ENCODE data around the gene FHOD1.

FHOD1 gene

DNA sequence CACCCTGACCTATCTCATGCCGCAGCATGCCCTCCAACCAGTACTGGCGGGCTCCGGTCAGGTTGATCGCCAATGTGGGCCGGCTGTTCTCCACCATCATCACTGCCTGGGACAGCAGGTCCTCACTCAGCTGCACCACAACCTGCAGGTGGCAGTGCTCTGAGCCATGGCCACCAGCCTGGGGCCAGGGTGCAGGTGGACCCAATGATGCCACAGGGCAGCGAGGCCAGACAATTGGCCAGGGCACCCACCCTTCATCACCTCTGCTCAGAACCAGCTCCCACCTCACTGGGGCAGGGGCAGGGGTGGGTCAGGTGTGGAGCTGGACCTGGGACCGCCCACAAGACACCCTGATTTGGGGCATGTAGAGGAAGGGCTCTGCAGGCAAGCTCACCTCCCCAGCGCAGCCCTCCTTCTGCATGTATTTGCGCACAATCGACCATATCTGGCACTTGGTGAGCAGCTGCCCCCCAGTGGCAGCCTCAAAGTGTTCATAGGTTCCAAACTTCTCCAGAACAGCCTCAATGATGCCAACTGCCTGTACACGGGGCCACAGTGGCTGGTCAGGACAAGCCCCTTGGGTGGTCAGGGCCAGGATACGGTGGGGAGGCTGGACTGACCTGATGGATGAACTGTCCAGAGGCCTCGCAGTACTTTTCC lies 67.7 kb downstream of the FHOD1 start:
- TF ChIP-seq, protein P1, sequence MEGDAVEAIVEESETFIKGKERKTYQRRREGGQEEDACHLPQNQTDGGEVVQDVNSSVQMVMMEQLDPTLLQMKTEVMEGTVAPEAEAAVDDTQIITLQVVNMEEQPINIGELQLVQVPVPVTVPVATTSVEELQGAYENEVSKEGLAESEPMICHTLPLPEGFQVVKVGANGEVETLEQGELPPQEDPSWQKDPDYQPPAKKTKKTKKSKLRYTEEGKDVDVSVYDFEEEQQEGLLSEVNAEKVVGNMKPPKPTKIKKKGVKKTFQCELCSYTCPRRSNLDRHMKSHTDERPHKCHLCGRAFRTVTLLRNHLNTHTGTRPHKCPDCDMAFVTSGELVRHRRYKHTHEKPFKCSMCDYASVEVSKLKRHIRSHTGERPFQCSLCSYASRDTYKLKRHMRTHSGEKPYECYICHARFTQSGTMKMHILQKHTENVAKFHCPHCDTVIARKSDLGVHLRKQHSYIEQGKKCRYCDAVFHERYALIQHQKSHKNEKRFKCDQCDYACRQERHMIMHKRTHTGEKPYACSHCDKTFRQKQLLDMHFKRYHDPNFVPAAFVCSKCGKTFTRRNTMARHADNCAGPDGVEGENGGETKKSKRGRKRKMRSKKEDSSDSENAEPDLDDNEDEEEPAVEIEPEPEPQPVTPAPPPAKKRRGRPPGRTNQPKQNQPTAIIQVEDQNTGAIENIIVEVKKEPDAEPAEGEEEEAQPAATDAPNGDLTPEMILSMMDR (IDR thresholded peaks at IDR 0.05; ENCODE audit: insufficient read depth, missing control alignments): peak; percentile 18
- FAIRE-seq (no peak), DNase-seq (ENCODE audit: insufficient read length, low spot score) (no peak)

All from D721Med (cell line).